ENCODE measurements around the gene SELENOS.

SELENOS gene

GRCh38 chr15:101277038-101277822 is at the start of gene SELENOS:
SELENOS (minus strand) TSS chr15:101277485; CDS start chr15:101277417, 68 bp downstream.
- DNase-seq, result peak; percentile 79 to 84

- DNase-seq, result no peak
Measured at GRCh38 chr15:101326462-101327146, 49.3 kb upstream of the SELENOS start.

- DNase-seq, result no peak
Measured at GRCh38 chr15:101326026-101326315, 48.7 kb upstream of the SELENOS start.

GRCh38 chr15:101325263-101326025 is 48.2 kb upstream of the SELENOS start:
- DNase-seq, result no peak

- DNase-seq, result no peak
Measured at GRCh38 chr15:101324524-101325177, 47.4 kb upstream of the SELENOS start.

- no peak for DNase-seq
Measured at GRCh38 chr15:101323793-101324523, 46.7 kb upstream of the SELENOS start.

- DNase-seq, result no peak
Measured at GRCh38 chr15:101322854-101323477, 45.7 kb upstream of the SELENOS start.

GRCh38 chr15:101322016-101322695 is 44.9 kb upstream of the SELENOS start:
- DNase-seq, result no peak

- DNase-seq, result peak; percentile 72 to 80
Measured at GRCh38 chr15:101320501-101321052, 43.3 kb upstream of the SELENOS start.

GRCh38 chr15:101318839-101319238 is 41.6 kb upstream of the SELENOS start:
- no peak for DNase-seq

GRCh38 chr15:101318147-101318819 is 41.0 kb upstream of the SELENOS start:
- no peak for DNase-seq

- no peak for DNase-seq
Measured at GRCh38 chr15:101317336-101317872, 40.1 kb upstream of the SELENOS start.

GRCh38 chr15:101316529-101316928 is 39.2 kb upstream of the SELENOS start:
- no peak for DNase-seq

- no peak for DNase-seq
Measured at GRCh38 chr15:101315736-101316135, 38.5 kb upstream of the SELENOS start.

- no peak for DNase-seq
Measured at GRCh38 chr15:101314336-101315125, 37.2 kb upstream of the SELENOS start.

- no peak for DNase-seq
Measured at GRCh38 chr15:101313041-101313761, 35.9 kb upstream of the SELENOS start.

- DNase-seq, result no peak
Measured at GRCh38 chr15:101310508-101310907, 33.2 kb upstream of the SELENOS start.

GRCh38 chr15:101310161-101310480 is 32.8 kb upstream of the SELENOS start:
- no peak for DNase-seq

Measured in CD4-positive, alpha-beta T cell treated with Interleukin-4 for 1 hour (primary cell).